SU-DHL-6 (cell line): Measurements from ENCODE around the gene CBX7.

Source experiments
- H2AFZ ChIP-seq: fragments of 200-600 bp; sonication (generic); 2 replicates; pipeline ENCODE4 v1.6.1; 2014; ENCODE audit warnings: low read depth, mild to moderate bottlenecking, moderate library complexity, mixed read lengths, antibody characterized with exemption, low read length; ENCODE audit not compliant: severe bottlenecking
- H3F3A ChIP-seq: fragments of 200-600 bp; shearing (Covaris generic); 2 replicates; pipeline ENCODE4 v1.6.0; 2016; ENCODE audit warnings: antibody characterized with exemption, mild to moderate bottlenecking; ENCODE audit not compliant: insufficient read depth
- H3K27ac ChIP-seq: fragments of 200-600 bp; sonication (generic); 2 replicates; pipeline ENCODE4 v1.5.1; 2016; ENCODE audit warnings: low read depth, mild to moderate bottlenecking, low read length, moderate library complexity, mixed read lengths
- H3K27me3 ChIP-seq: fragments of 200-600 bp; sonication (generic), shearing (Covaris generic); 2 replicates; pipeline ENCODE4 v1.6.0; 2014; ENCODE audit warnings: mild to moderate bottlenecking, low read length
- H3K36me3 ChIP-seq: fragments of 200-600 bp; sonication (generic); 2 replicates; pipeline ENCODE4 v1.6.1; 2014; ENCODE audit warnings: mild to moderate bottlenecking, low read length, mixed read lengths
- H3K4me2 ChIP-seq: fragments of 300-600, 200-600 bp; shearing (Covaris generic), sonication (generic); 2 replicates; pipeline ENCODE4 v1.6.0; 2014; ENCODE audit warnings: low read length, low read depth, mild to moderate bottlenecking; ENCODE audit not compliant: poor library complexity, severe bottlenecking
- H3K4me3 ChIP-seq: fragments of 200-600 bp; sonication (generic); 2 replicates; pipeline ENCODE4 v1.5.1; 2014; ENCODE audit warnings: antibody characterized with exemption, low read length, mild to moderate bottlenecking, mixed read lengths; ENCODE audit not compliant: insufficient read depth, poor library complexity, severe bottlenecking
- H3K79me2 ChIP-seq: fragments of 200-600 bp; sonication (generic); 2 replicates; pipeline ENCODE4 v1.6.1; 2014; ENCODE audit warnings: mild to moderate bottlenecking, low read length, moderate library complexity; ENCODE audit not compliant: insufficient read depth
- H3K9ac ChIP-seq: fragments of 200-600 bp; sonication (generic); 2 replicates; pipeline ENCODE4 v1.7.0; 2014; ENCODE audit warnings: mild to moderate bottlenecking, low read length
- H3K9me2 ChIP-seq: fragments of 200-600 bp; sonication (generic); replicated peaks from 2 replicates; pipeline ENCODE4 v1.6.1; 2014; ENCODE audit warnings: low read length; ENCODE audit not compliant: insufficient read depth
- H3K9me3 ChIP-seq: fragments of 200-600 bp; sonication (generic); 2 replicates; pipeline ENCODE4 v1.6.1; 2014; ENCODE audit warnings: low read length, mixed read lengths; ENCODE audit not compliant: insufficient read depth
- H4K20me1 ChIP-seq: fragments of 200-600 bp; sonication (generic); 2 replicates; pipeline ENCODE4 v1.6.1; 2014; ENCODE audit warnings: low read depth, mild to moderate bottlenecking, antibody characterized with exemption, low read length, moderate library complexity, mixed read lengths
- EZH2phosphoT487 ChIP-seq: fragments of 200-600 bp; sonication (generic), shearing (Covaris generic); conservative IDR thresholded peaks from 2 replicates; pipeline ENCODE4 v1.6.1; 2018; ENCODE audit warnings: mild to moderate bottlenecking, antibody characterized with exemption, low read length, moderate library complexity, mixed read lengths
- TF ChIP-seq, protein P1 (sequence below): fragments of 200-600 bp; sonication (generic); IDR thresholded peaks from one replicate; pipeline ENCODE4 v1.5.1; 2017; ENCODE audit warnings: antibody characterized with exemption, mild to moderate bottlenecking, low read length, moderate library complexity; ENCODE audit not compliant: insufficient read depth, poor library complexity, severe bottlenecking

CBX7 gene

GRCh38 chr22:39108487-39108886, 44.0 kb downstream of the CBX7 start:
- Histone ChIP-seq H3K27ac (no peak overlapping the region), H3K9me3 (no peaks in the 10 kb centered on the region), H3K4me2 (no peak overlapping the region), H4K20me1 (no peaks in the 10 kb centered on the region; the same call in 1 of the 2 replicates), H3K27me3 (no peaks in the 10 kb centered on the region), H3K9ac (no peak overlapping the region), H3K9me2 (no peaks in the 10 kb centered on the region), H3K36me3 (no peaks in the 10 kb centered on the region), H3K79me2 (no peaks in the 10 kb centered on the region), H2AFZ (no peak overlapping the region), H3K4me3 (no peak overlapping the region), H3F3A (no peaks in the 10 kb centered on the region)
- TF ChIP-seq, protein P1, sequence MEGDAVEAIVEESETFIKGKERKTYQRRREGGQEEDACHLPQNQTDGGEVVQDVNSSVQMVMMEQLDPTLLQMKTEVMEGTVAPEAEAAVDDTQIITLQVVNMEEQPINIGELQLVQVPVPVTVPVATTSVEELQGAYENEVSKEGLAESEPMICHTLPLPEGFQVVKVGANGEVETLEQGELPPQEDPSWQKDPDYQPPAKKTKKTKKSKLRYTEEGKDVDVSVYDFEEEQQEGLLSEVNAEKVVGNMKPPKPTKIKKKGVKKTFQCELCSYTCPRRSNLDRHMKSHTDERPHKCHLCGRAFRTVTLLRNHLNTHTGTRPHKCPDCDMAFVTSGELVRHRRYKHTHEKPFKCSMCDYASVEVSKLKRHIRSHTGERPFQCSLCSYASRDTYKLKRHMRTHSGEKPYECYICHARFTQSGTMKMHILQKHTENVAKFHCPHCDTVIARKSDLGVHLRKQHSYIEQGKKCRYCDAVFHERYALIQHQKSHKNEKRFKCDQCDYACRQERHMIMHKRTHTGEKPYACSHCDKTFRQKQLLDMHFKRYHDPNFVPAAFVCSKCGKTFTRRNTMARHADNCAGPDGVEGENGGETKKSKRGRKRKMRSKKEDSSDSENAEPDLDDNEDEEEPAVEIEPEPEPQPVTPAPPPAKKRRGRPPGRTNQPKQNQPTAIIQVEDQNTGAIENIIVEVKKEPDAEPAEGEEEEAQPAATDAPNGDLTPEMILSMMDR: no peak
- TF ChIP-seq EZH2phosphoT487: no peak

DNA sequence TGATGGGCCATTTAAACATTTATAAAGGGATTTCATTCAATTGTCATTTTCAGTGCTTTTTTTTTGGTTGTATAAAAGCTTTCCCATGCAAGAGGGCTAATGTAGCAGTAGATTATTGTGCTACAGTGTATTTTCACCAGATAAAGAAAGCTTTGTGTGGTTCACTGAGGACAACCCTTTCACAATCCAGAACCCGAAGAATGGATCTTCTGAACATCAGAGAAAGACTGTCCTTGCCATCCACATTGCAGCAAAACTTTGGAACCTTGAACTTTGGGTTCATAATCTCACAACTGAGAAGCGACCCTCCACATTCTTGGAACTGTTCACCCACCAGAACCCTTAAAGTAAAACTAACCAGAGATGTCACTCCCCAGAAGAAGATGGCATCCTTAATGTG, 46.2 kb downstream of the CBX7 start:
- Histone ChIP-seq H4K20me1 (no peaks in the 10 kb centered on the region; the same call in 1 of the 2 replicates), H3K27ac (no peak overlapping the region), H3K9me2 (no peaks in the 10 kb centered on the region), H3K36me3 (no peaks in the 10 kb centered on the region), H3K9me3 (no peaks in the 10 kb centered on the region), H3K4me2 (no peak overlapping the region), H2AFZ (no peak overlapping the region), H3F3A (no peaks in the 10 kb centered on the region), H3K4me3 (no peak overlapping the region), H3K27me3 (no peaks in the 10 kb centered on the region), H3K79me2 (no peaks in the 10 kb centered on the region), H3K9ac (no peak overlapping the region)
- no peak for TF ChIP-seq EZH2phosphoT487
- TF ChIP-seq, protein P1: no peak

- Histone ChIP-seq H3K9me3 (no peaks in the 10 kb centered on the region), H3K9me2 (no peaks in the 10 kb centered on the region), H3K4me2 (no peak overlapping the region), H3K27ac (no peak overlapping the region), H3K27me3 (no peaks in the 10 kb centered on the region), H3K9ac (no peak overlapping the region), H2AFZ (no peak overlapping the region), H3K36me3 (no peaks in the 10 kb centered on the region), H3K4me3 (no peak overlapping the region), H4K20me1 (no peaks in the 10 kb centered on the region; the same call in 1 of the 2 replicates), H3K79me2 (no peaks in the 10 kb centered on the region), H3F3A (no peaks in the 10 kb centered on the region)
- TF ChIP-seq, protein P1: no peak
- no peak for TF ChIP-seq EZH2phosphoT487
Observed at GRCh38 chr22:39103431-39103830, 49.0 kb downstream of the CBX7 start.
